ENCODE data around the gene PPP1R9B.

DNA sequence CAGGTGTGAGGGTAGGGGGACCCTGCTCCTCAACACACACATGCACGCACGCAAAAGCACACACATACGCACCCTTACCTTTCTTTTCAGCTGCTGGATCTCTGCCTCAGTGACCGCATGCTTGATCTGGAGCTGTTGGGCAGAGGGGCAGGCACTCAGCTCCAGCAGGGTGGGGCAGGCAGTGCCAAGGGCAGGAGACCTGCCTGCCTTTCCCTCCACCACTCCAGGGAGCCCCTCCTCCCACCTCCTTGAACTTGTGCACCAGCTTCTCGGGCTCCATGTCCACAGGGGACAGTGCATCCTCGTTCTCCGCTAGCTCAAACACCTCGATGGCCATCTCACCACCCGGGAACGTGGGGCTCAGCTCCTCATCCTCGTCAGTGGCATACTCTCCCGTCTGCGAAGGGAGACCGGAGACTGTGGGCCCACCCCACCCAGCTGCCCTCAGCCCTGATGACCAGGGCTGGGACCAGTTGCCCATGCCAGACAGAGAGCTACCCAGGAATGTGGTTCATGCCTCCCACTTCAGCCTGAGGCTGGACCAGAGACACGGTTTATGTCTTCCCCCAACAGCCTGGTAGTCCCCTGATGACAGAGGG, 11.2 kb downstream of the PPP1R9B start:
- TF ChIP-seq, protein P1, sequence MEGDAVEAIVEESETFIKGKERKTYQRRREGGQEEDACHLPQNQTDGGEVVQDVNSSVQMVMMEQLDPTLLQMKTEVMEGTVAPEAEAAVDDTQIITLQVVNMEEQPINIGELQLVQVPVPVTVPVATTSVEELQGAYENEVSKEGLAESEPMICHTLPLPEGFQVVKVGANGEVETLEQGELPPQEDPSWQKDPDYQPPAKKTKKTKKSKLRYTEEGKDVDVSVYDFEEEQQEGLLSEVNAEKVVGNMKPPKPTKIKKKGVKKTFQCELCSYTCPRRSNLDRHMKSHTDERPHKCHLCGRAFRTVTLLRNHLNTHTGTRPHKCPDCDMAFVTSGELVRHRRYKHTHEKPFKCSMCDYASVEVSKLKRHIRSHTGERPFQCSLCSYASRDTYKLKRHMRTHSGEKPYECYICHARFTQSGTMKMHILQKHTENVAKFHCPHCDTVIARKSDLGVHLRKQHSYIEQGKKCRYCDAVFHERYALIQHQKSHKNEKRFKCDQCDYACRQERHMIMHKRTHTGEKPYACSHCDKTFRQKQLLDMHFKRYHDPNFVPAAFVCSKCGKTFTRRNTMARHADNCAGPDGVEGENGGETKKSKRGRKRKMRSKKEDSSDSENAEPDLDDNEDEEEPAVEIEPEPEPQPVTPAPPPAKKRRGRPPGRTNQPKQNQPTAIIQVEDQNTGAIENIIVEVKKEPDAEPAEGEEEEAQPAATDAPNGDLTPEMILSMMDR (IDR thresholded peaks at IDR 0.05; ENCODE audit: low read depth, low read length, missing input control): no peak
- TF ChIP-seq, protein P2, sequence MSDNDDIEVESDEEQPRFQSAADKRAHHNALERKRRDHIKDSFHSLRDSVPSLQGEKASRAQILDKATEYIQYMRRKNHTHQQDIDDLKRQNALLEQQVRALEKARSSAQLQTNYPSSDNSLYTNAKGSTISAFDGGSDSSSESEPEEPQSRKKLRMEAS (IDR thresholded peaks at IDR 0.05): no peak
- TF ChIP-seq, protein P3, sequence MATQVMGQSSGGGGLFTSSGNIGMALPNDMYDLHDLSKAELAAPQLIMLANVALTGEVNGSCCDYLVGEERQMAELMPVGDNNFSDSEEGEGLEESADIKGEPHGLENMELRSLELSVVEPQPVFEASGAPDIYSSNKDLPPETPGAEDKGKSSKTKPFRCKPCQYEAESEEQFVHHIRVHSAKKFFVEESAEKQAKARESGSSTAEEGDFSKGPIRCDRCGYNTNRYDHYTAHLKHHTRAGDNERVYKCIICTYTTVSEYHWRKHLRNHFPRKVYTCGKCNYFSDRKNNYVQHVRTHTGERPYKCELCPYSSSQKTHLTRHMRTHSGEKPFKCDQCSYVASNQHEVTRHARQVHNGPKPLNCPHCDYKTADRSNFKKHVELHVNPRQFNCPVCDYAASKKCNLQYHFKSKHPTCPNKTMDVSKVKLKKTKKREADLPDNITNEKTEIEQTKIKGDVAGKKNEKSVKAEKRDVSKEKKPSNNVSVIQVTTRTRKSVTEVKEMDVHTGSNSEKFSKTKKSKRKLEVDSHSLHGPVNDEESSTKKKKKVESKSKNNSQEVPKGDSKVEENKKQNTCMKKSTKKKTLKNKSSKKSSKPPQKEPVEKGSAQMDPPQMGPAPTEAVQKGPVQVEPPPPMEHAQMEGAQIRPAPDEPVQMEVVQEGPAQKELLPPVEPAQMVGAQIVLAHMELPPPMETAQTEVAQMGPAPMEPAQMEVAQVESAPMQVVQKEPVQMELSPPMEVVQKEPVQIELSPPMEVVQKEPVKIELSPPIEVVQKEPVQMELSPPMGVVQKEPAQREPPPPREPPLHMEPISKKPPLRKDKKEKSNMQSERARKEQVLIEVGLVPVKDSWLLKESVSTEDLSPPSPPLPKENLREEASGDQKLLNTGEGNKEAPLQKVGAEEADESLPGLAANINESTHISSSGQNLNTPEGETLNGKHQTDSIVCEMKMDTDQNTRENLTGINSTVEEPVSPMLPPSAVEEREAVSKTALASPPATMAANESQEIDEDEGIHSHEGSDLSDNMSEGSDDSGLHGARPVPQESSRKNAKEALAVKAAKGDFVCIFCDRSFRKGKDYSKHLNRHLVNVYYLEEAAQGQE (IDR thresholded peaks at IDR 0.05): no peak
- TF ChIP-seq JUND (IDR thresholded peaks at IDR 0.05) (no peak), TAF1 (conservative IDR thresholded peaks at IDR 0.05) (no peak), EGR1 (IDR thresholded peaks at IDR 0.05; ENCODE audit: low read depth in 2 of 2) (no peak), YY1 (IDR thresholded peaks at IDR 0.05) (no peak), NR2F2 (IDR thresholded peaks at IDR 0.05) (no peak), RXRA (IDR thresholded peaks at IDR 0.05) (no peak), RAD21 (IDR thresholded peaks at IDR 0.05) (no peak)
- TF ChIP-seq, protein P4, sequence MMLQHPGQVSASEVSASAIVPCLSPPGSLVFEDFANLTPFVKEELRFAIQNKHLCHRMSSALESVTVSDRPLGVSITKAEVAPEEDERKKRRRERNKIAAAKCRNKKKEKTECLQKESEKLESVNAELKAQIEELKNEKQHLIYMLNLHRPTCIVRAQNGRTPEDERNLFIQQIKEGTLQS (IDR thresholded peaks at IDR 0.05): no peak

Data from liver (tissue), 3 donors.